GM19324 (cell line): ENCODE measurements around the gene SIX5.

Experiments
- ATAC-seq: cut with Tn5 transposase; IDR thresholded peaks from one replicate; pipeline ENCODE4 v1.9.1; 2021; ENCODE audit warnings: mild to moderate bottlenecking, moderate library complexity; ENCODE audit not compliant: unreplicated experiment, low FRiP score

Gene SIX5

GRCh38 chr19:45793178-45793564 is 24.1 kb upstream of the SIX5 start:
- peak; percentile 4 for ATAC-seq

GRCh38 chr19:45792470-45793177 is 23.6 kb upstream of the SIX5 start, which contains the start of gene DMWD:
DMWD (minus strand) TSS chr19:45792845; CDS start chr19:45792756, 89 bp downstream.
- ATAC-seq: peak; percentile 97

GRCh38 chr19:45791744-45792469 is 22.9 kb upstream of the SIX5 start:
- ATAC-seq: peak; percentile 37

GRCh38 chr19:45790942-45791341 is 21.9 kb upstream of the SIX5 start:
- ATAC-seq: no peak

GRCh38 chr19:45789035-45789786 is 20.2 kb upstream of the SIX5 start:
- no peak for ATAC-seq

GRCh38 chr19:45786533-45786894 is 17.5 kb upstream of the SIX5 start:
- no peak for ATAC-seq

- ATAC-seq: no peak
These were observed 16.9 kb upstream of the SIX5 start for GRCh38 chr19:45785781-45786532.

GRCh38 chr19:45785097-45785496 is 16.0 kb upstream of the SIX5 start:
- no peak for ATAC-seq

GRCh38 chr19:45784096-45784495 is 15.0 kb upstream of the SIX5 start:
- no peak for ATAC-seq

- ATAC-seq: no peak
These were observed 14.1 kb upstream of the SIX5 start for GRCh38 chr19:45782820-45783785.

GRCh38 chr19:45782162-45782691 is 13.2 kb upstream of the SIX5 start, which contains the start of gene DMPK:
DMPK (minus strand) TSS chr19:45782490; CDS start chr19:45782352, 138 bp downstream.
- no peak for ATAC-seq

- ATAC-seq: no peak
These were observed 12.4 kb upstream of the SIX5 start for GRCh38 chr19:45781214-45782161.

- ATAC-seq: no peak
These were observed 11.6 kb upstream of the SIX5 start for GRCh38 chr19:45780448-45781213.

GRCh38 chr19:45780146-45780447 is 11.0 kb upstream of the SIX5 start:
- no peak for ATAC-seq

- ATAC-seq: peak; percentile 59
These were observed 10.4 kb upstream of the SIX5 start for GRCh38 chr19:45779231-45780145.

GRCh38 chr19:45778010-45778661 is 9.1 kb upstream of the SIX5 start:
- ATAC-seq: no peak
